ENCODE measurements around the gene GAN.

- TF ChIP-seq CTCF (conservative IDR thresholded peaks at IDR 0.05; ENCODE audit: low read depth, low read length) = no peak
- no peak for TF ChIP-seq EZH2phosphoT487 (IDR thresholded peaks at IDR 0.05; ENCODE audit: borderline replicate concordance, low read length)
These were observed 39.0 kb upstream of the GAN start for GRCh38 chr16:81275795-81276194.
